ENCODE measurements around the gene NTRK2. TPM values are rescaled to one million over a fixed set of nuclear protein-coding genes. Genes with fewer than 3 reads are reported as not detected.

NTRK2 gene
- total and polyA plus RNA-seq, 10 of the 15 experiments (the other 5 are each of a cell fraction or from before 2014, with no cell fraction given), result 0.42 to 4.6 (median 0.65) TPM

- Histone ChIP-seq H3K27ac (ENCODE audit: control insufficient read depth, insufficient read depth) (no peak overlapping the region), H3K4me3 (no peak overlapping the region), H3K4me1 (ENCODE audit: control insufficient read depth, insufficient read depth, low read length) (no peaks in the 10 kb centered on the region), H2AFZ (ENCODE audit: control insufficient read depth, low read depth, low read length) (no peak overlapping the region), H3K79me2 (ENCODE audit: control insufficient read depth, insufficient read depth, low read length) (no peaks in the 10 kb centered on the region), H3K27me3 (replicated peaks in 1 of 2; ENCODE audit: control insufficient read depth in 2 of 2, insufficient read depth in 2 of 2, low read length in 1 of 2) (no peaks in the 10 kb centered on the region), H3K36me3 (ENCODE audit: control insufficient read depth in 2 of 2, insufficient read depth in 2 of 2, low read length in 1 of 2) (no peaks in the 10 kb centered on the region), H3K9ac (ENCODE audit: control insufficient read depth, insufficient read depth, low read length) (no peak overlapping the region), H4K20me1 (ENCODE audit: control insufficient read depth, insufficient read depth) (no peaks in the 10 kb centered on the region), H3K4me2 (ENCODE audit: control insufficient read depth, insufficient read depth) (no peak overlapping the region), H3K9me3 (replicated peaks; ENCODE audit: control insufficient read depth, insufficient read depth, low read length) (no peaks in the 10 kb centered on the region)
- ChIA-PET RAD21 (ENCODE audit: unreplicated experiment) (no interaction called here), POLR2A (no interaction called here), SMC1A (ENCODE audit: uncharacterized antibody, unreplicated experiment) (interaction anchor here (0.6 to 1.9 kb wide), 3 partner anchors 8 to 110 kb away, joined by 3 to 6 read pairs (median 3); no protein-coding TSS in a partner anchor), CTCF (interaction anchor here (1.5 to 1.6 kb wide), 2 partner anchors 109 to 110 kb away, joined by 3 to 8 read pairs; no protein-coding TSS in a partner anchor)
- no TSS peak for BruUV-seq (replicated peaks)
- DNase-seq (ENCODE audit: low read depth, low spot score) (no peak), FAIRE-seq (no peak), ATAC-seq (no peak)
- 35% methylated on average over 5 of the region's 5 CpGs for WGBS (ENCODE audit: insufficient coverage, insufficient replicate concordance, low lambda C conversion rate, missing lambda C conversion rate)
- intact Hi-C loops (cut with micrococcal nuclease; ENCODE audit: unreplicated experiment), result no loop called here
- TF ChIP-seq SRF (IDR thresholded peaks at IDR 0.05; ENCODE audit: low read depth in 2 of 2, low read length in 2 of 2), result no peak
- TF ChIP-seq YY1 (IDR thresholded peaks at IDR 0.05; ENCODE audit: low read depth, low read length), result no peak
- TF ChIP-seq ESRRA (IDR thresholded peaks at IDR 0.05; ENCODE audit: low read length), result no peak
- no peak for TF ChIP-seq SREBF1 (IDR thresholded peaks at IDR 0.05; ENCODE audit: low read length)
- in situ Hi-C loops (cut with MboI), result no loop called here
Measured at GRCh38 chr9:84807431-84807830, 137.9 kb downstream of the NTRK2 start.

GRCh38 chr9:84807870-84808390 is 138.4 kb downstream of the NTRK2 start:
- no peaks in the 10 kb centered on the region for H3K79me2 ChIP-seq (ENCODE audit: control insufficient read depth, insufficient read depth, low read length)
- intact Hi-C loops (cut with micrococcal nuclease; ENCODE audit: unreplicated experiment) (no loop called here), in situ Hi-C loops (cut with MboI) (no loop called here)
- no TSS peak for BruUV-seq (replicated peaks)
- H3K4me2 ChIP-seq (ENCODE audit: control insufficient read depth, insufficient read depth), result no peak overlapping the region
- 72% methylated on average over 4 of the region's 4 CpGs for whole genome bisulfite sequencing (ENCODE audit: insufficient coverage, insufficient replicate concordance, low lambda C conversion rate, missing lambda C conversion rate)
- FAIRE-seq (no peak), DNase-seq (ENCODE audit: low read depth, low spot score) (no peak), ATAC-seq (no peak)
- no peaks in the 10 kb centered on the region for H3K36me3 ChIP-seq (ENCODE audit: control insufficient read depth in 2 of 2, insufficient read depth in 2 of 2, low read length in 1 of 2)
- ChIA-PET SMC1A (ENCODE audit: uncharacterized antibody, unreplicated experiment) (interaction anchor here (0.6 to 1.9 kb wide), 6 partner anchors 9 to 111 kb away, joined by 3 to 6 read pairs (median 3); no protein-coding TSS in a partner anchor), CTCF (interaction anchor here (1.1 to 1.9 kb wide), 3 partner anchors 12 to 110 kb away, joined by 4 to 8 read pairs (median 5); no protein-coding TSS in a partner anchor), POLR2A (no interaction called here), RAD21 (ENCODE audit: unreplicated experiment) (no interaction called here)
- H4K20me1 ChIP-seq (ENCODE audit: control insufficient read depth, insufficient read depth), result no peaks in the 10 kb centered on the region
- no peak overlapping the region for H3K4me3 ChIP-seq
- no peaks in the 10 kb centered on the region for H3K27me3 ChIP-seq (replicated peaks in 1 of 2; ENCODE audit: control insufficient read depth in 2 of 2, insufficient read depth in 2 of 2, low read length in 1 of 2)
- H3K27ac ChIP-seq (ENCODE audit: control insufficient read depth, insufficient read depth), result no peak overlapping the region
- no peak overlapping the region for H3K9ac ChIP-seq (ENCODE audit: control insufficient read depth, insufficient read depth, low read length)
- no peaks in the 10 kb centered on the region for H3K9me3 ChIP-seq (replicated peaks; ENCODE audit: control insufficient read depth, insufficient read depth, low read length)
- no peaks in the 10 kb centered on the region for H3K4me1 ChIP-seq (ENCODE audit: control insufficient read depth, insufficient read depth, low read length)
- no peak overlapping the region for H2AFZ ChIP-seq (ENCODE audit: control insufficient read depth, low read depth, low read length)
- TF ChIP-seq CUX1 (IDR thresholded peaks at IDR 0.05; ENCODE audit: insufficient replicate concordance, low read depth, low read length) (no peak), FOXM1 (IDR thresholded peaks at IDR 0.05; ENCODE audit: low read depth, low read length) (no peak), SREBF1 (IDR thresholded peaks at IDR 0.05; ENCODE audit: low read length) (no peak), E4F1 (IDR thresholded peaks at IDR 0.05; ENCODE audit: borderline replicate concordance, partially characterized antibody) (no peak), KAT2A (conservative IDR thresholded peaks at IDR 0.05; ENCODE audit: control insufficient read depth, low read depth, low read length) (no peak), POLR2A (IDR thresholded peaks at IDR 0.05; ENCODE audit: low read depth, low read length) (no peak), IKZF2 (IDR thresholded peaks at IDR 0.05) (no peak)
